Esophagus muscularis mucosa (tissue), 3 donors: ENCODE data around the gene COL11A1.

Source experiments
- POLR2A ChIP-seq: fragments of 450-650 bp; IDR thresholded peaks from one replicate; pipeline ENCODE4 v1.6.1; 2017; ENCODE audit warnings: antibody characterized with exemption, moderate library complexity, mild to moderate bottlenecking, low read depth
- POLR2AphosphoS5 ChIP-seq, 2 donors: sonication (generic); formaldehyde crosslinking; IDR thresholded peaks; one replicate each; pipeline ENCODE4 v1.6.1; 2017; ENCODE audit warnings: antibody characterized with exemption in 2 of 2
- TF ChIP-seq, protein P1 (sequence below), 3 experiments: fragments of 200-600 bp in 2 of 3; fragments of 450-650 bp in 1 of 3; sonication (generic) in 2 of 3; IDR thresholded peaks; one replicate each; pipeline ENCODE4 v1.5.1; 2017 to 2019; ENCODE audit warnings: antibody characterized with exemption in 3 of 3, mild to moderate bottlenecking in 2 of 3, moderate library complexity in 1 of 3

DNA sequence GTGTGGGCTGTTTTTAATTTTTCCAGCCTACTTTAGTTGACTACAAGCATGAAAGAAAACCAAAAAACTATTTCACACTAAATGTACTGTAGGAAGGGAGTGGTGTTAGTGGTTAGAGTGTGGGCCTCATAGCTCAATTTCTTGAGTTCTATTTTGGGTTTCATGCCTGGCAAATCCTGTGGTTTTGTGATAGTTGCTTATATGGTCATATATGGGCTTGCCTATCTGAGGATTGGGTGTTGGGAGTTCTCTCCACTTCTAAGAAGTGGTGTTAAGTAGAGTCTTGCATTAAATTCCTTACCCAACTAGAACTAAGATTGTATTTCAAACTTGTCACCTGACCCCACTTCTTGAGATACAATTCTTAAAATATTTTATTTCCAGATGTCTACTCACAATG is 37.8 kb upstream of the COL11A1 start:
- TF ChIP-seq, protein P1, sequence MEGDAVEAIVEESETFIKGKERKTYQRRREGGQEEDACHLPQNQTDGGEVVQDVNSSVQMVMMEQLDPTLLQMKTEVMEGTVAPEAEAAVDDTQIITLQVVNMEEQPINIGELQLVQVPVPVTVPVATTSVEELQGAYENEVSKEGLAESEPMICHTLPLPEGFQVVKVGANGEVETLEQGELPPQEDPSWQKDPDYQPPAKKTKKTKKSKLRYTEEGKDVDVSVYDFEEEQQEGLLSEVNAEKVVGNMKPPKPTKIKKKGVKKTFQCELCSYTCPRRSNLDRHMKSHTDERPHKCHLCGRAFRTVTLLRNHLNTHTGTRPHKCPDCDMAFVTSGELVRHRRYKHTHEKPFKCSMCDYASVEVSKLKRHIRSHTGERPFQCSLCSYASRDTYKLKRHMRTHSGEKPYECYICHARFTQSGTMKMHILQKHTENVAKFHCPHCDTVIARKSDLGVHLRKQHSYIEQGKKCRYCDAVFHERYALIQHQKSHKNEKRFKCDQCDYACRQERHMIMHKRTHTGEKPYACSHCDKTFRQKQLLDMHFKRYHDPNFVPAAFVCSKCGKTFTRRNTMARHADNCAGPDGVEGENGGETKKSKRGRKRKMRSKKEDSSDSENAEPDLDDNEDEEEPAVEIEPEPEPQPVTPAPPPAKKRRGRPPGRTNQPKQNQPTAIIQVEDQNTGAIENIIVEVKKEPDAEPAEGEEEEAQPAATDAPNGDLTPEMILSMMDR (IDR thresholded peaks at IDR 0.05): no peak
- TF ChIP-seq POLR2A: no peak
- TF ChIP-seq POLR2AphosphoS5 (IDR thresholded peaks at IDR 0.05): no peak
